GM18498 (cell line): ENCODE measurements around the gene COMMD10.

Source experiments
- ATAC-seq: cut with Tn5 transposase; IDR thresholded peaks from one replicate; pipeline ENCODE4 v1.9.1; 2021; ENCODE audit warnings: mild to moderate bottlenecking, moderate library complexity; ENCODE audit not compliant: unreplicated experiment

COMMD10 gene

DNA sequence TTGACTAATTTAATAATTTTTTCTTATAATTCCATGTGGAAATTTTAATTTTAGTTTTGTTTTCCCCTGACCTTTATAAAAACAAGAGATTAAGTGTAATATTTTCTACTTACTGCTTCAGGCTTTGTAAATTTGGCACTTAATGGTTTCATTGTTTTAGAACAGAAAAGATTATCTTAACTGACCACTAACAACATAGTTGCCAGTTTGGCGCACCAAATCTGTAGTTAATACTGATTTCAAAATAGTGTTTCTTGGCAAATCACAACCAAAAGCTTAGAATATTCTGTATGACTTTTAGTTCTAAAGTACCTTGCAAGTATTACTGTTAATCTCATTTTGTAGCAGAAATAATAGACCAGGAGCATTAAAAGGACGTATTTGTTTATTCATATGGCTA, 124.3 kb downstream of the COMMD10 start:
- ATAC-seq: no peak

DNA sequence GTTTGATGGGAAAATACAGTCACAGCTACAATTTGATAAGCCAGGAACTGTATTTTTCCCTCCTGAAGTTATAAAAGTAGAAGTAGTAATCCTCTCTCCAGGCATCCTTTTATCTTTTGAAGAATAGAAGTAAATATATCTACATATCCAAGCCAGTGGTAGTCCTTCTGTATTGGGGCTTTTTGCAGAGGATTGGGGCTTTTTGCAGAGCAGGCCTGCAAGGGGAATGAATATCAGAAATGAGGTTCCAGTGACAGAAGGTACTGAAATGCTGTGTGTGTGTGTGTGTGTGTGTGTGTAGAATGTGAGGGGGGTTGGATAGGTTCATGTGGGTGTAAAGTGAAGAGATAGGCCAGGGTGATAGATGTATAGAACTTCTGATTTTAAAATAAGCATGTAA, 127.4 kb downstream of the COMMD10 start:
- no peak for ATAC-seq

DNA sequence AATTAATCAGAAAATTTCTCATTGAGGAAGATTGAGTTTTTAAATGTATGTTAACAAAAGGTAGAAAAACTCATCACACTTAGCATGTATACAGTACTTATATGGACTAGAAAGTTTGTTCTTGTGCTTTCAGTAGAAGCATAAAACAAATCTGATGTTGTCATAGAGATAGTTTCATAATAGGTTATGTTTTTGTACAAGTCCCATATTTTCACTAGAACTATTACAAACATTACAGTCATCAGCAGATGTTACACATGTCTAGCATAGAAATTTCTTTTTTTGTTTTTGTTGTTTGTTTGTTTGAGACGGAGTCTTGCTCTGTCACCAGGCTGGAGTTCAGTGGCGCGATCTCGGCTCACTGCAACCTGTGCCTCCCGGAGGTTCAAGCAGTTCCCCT, 131.4 kb downstream of the COMMD10 start:
- ATAC-seq: no peak

DNA sequence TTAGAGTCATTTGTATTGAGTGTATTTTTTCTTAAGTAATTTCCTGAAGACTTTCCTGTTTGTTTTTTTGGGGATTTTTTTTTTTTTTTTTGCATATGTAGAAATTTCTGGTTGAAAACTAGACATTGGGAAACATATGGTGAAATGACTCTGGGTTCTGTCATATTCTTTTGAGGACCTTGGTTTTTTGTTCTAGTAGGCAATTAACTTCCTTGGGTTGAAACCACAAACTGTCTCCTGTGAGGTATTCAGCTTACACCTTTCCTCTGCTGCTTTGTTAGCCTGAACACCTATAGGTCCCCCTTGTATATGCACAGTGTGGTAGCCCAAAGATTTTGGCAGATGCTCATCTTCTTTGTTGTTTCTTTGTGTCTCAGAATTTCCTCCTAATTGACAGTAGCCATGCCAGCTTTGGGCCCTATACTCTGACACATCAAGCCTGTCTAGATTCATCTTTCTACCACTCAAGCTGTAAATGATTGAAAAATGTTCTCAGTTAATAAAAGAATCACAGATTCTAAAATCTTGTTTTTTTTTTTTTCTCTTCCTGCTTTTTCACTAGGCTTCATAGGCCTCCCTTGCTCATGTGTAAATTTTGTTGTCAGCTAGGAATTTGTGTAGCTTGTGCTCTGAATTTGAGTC, 140.6 kb downstream of the COMMD10 start:
- ATAC-seq: no peak

DNA sequence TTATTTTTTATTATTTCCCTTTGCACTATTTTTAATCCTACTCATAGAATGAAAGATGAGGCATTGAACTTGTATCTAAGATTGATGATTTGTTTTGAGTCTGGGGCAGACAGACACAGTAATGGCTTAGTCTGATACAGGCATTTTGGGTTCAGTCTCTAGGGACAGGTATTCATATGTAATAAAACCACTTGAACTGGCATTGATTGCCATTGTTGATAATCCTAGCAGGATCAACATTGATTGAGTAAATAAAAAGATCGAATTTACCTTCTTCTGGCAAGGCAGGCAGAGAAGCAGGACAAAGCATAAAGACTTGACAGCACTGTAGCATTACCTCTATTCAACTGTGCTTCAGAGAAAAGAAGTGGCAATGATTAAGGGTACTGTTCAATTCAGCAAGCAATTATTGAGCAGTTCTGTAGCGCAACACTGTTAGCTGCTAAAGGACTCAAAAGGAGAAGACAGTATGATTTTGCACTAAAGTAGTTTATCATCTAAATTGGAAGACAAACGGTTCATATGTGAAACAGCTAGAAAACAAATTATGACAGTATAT, 144.4 kb downstream of the COMMD10 start:
- no peak for ATAC-seq

DNA sequence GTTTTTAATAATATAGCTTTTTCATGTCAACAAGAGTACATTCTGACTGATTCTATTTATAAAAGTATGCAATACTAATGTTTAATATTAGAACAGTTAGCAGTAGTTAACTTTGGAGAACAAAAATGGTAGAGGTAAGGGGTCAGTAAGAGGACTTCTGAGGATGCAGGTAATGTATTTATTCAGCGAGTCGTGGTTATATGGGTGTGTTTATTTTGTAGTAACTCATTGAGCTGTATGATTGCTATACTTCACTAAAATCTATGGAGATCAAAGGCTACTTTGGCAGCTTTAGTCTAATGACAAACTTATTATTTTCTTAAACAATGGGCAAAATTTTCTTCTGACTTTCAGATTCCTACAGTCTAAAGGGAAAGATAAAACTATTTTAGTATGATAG, 146.5 kb downstream of the COMMD10 start:
- ATAC-seq: no peak

DNA sequence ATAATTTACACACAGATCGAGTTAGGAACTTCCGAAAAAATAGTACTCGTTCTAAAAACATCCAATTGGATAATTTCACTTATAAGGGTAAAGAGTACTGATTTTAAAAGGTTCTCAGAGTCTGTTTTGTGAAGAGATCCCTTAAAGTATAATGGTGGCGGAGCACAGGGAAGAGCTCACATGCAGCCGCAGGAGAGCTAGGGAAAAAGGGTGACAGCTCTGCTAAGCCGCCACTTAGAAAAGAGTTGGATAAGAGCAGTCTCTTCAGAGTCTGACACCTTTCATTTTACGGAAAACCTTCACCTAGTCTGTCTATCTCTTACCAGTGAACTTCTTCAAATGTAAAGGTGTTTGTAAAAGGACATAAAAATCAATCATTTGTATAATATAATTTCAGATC, 149.9 kb downstream of the COMMD10 start:
- no peak for ATAC-seq

DNA sequence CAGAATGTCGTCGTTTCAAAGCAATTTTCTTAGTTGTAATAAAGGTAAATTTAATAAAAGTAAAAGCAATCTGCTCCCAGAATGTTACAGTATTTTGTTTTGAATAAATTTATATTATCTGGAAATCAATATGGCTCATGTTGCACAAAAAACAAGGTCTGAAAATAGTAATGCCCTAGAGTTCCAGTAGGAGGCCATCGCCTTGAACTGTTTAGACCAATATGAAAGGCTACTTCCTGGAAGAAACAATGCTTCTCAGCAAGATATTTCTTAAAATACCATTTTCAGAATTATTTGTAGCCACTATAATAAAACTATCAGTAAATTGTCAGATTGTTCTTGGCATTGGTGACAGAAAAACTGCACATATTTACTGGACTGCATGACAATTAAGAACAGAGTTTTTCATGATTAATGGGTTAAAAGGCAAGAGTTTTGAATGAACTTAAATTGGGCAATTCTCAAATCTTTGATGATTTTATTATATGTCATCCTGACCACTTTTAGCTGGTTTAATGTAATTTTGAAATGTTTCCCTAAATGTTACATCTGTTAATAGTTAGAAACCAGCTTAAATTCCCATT, 153.2 kb downstream of the COMMD10 start:
- no peak for ATAC-seq

DNA sequence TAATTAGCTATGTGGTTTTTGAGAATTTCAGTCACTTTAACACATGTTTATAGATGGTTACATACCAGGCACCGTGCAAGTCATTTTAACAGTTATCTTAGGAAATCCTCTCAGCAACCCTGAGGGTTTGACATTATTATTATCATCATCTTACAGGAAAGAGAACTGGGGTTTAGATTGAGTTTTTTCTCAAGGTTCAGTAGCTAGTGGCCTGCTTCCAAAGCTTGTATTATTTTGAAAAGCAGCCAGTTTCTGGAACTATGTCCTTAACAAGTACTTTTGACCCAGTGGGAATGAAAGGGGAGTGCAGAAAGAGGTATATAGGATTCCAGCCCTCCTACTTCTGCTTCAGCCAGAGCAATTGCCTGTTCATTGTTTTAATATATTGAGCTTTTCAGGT, 157.5 kb downstream of the COMMD10 start:
- no peak for ATAC-seq

DNA sequence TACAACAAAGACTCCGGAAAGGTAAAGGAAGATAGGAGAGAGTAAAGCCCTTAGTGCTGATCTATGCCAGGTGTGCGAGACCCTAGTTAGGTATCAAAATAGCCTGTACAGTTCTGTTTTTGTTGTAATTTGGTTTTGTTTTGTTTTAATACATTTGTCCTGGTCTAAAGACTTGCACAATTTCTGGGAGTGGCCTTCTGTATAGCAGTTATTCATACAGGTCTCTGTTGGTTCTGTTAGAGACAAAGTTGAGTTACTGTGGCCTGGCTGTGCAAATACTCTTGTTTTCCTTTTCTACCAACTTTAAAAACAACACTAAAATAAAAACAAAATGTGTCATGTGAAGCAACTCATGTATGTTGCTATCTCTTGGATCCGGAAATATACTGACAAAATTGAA, 163.6 kb downstream of the COMMD10 start:
- no peak for ATAC-seq

DNA sequence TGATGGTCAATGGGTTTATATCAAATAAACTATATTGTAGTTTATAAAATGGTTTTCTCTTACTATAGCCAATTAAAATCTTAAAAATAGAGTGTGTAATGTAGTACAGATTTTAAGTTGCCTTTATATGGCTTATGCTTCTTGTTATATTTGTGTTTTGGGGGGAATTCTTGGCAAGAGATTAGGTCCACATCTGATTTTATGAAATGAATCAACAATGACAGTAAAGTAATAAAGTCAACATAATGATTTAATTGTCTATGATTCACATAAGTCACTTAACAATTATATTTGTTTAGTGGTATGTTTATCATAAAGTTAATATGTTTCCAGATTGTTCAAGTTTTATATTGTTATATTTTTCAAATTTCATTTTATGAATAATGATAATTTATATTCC, 164.8 kb downstream of the COMMD10 start:
- no peak for ATAC-seq

DNA sequence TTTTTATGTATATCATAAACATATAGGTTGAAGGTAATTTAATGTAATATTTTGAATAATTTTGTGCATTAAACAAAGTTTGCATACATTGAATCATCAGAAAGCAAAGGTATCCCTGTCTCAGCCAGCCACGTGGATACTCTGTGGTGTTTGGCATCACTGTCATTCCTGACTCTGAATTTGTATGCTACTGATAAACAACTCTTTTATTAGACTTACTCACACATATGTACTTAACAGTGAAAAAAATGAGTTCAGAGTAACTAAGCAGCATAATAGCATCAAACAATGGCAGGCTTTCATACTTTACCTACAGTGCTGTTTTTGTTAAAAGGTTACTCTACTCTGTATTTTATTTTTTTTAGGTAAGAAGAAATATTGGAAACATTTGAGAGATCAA, 171.9 kb downstream of the COMMD10 start:
- ATAC-seq: no peak

DNA sequence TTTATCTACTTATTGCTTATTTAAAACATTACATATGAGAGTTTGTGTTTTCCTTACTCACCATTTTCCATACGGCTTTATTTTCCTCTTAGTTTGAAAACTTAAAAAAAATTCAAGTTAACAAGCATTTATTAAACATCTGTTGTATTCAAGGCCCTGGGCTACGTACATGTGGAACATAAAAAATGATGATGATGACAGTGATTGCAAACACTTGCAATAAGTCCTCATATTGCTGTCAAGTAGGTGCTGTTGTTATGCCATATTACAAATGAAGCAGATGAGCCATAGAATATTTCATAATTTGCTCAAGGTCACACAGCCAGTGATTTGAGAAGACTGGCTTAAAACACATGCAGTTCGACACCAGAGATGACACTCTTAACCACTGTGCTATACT, 180.6 kb downstream of the COMMD10 start:
- ATAC-seq: no peak

DNA sequence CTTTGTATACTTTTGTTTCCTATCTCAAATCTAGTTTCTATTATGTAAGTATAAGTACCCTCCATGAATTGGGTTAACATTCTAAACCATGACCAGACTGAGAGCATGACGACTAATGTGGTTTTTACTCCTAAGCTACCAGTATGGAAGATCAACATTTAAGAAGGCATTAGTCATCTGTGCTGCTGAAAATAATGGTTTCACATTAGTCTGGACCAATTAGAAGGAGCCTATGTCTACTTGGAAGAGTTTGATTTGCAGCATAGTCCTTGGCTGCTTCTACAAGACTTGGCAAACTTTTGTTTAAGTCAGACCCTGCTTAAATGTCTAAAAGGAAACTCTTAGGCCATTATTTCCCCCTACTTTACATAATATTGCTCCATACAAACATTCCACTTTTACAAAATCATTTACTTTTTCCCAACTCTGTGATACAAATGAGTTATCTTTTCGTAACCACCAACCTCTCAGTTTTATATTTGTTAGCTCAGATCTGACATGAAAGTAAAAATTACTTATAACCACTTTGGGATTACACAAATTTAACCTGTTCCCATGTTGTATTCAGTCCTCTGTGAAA, 186.7 kb downstream of the COMMD10 start:
- no peak for ATAC-seq

DNA sequence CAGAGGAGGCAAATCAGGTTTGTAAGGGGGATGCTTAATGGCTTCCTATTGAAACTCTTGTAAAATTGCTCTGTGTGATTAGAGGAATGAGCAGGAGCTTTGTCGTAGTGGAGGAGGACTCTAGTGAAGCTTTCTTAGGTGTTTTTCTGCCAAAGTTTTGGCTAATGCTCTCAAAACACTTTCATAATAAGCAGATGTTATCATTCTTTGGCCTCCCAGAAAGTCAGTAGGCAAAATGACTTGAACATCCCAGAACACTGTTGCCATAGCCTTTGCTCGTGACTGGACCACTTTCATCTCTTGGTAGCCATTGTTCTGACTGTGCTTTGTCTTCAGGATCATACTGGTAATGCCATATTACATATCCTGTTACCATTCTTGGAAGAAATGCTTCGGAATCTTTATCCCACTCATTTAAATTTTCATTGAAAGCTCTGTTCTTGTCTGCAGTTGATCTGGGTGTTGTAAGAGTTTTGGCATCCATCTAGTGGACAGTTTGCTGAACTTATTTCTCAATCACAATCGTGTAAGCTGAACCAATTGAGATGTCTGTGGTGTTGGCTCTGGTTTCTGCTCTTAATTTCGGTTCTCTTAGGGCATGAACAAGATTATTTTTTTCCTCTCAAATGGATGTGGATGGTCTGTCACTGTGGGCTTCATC, 187.6 kb downstream of the COMMD10 start:
- peak; percentile 45 for ATAC-seq

DNA sequence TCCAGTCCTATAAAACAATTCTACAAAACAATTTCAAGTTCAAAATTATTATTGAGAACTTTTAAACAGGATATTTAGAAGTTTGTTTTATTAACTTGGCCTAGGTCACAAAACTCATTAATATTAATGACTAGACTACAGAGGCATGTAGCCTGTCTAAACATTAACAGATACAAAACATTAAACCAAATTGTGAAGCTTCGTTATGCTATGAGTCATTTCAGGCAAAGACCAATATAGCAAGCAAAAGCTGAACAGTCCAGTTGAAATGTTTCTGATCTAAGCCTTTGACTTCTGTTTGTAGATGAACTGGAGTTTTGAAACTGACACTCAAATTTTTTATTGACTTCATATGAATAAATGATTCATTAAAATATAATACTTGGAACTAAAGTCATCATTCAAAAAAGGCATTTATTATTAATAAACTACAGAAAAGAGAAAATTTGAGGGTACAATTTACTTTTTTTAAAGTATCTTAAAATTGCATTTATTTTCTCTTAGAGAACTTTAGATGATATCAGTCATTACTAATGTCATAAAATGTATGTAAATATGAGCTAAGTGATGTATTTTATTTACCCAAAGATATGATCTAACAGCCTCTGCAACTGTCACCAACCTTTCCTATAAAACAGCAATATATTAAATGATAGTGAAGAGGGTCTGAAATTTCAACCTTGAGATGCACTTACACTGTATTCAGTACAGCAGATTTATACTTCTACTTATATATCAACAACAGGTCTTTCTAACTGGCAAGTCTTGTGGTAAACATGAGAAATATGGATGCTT, 188.8 kb downstream of the COMMD10 start:
- peak; percentile 96 for ATAC-seq

DNA sequence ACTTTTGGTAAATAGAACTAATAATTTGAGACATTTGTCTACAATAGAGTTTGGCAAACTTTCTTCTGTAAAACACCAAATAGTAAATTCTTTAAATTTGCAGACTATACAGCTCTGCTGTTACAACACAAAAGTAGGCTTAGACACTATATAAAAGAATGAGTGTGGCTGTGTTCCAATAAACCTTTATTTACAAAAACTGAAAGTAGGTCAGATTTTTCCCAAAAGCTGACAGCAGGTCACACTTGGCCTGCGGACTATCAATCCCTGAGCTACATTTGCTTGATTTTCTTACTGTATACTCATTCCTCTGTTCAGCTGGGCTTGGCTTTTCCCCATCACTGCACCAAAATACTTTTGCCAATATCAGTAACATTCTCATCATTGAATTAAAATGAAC, 189.4 kb downstream of the COMMD10 start:
- no peak for ATAC-seq

DNA sequence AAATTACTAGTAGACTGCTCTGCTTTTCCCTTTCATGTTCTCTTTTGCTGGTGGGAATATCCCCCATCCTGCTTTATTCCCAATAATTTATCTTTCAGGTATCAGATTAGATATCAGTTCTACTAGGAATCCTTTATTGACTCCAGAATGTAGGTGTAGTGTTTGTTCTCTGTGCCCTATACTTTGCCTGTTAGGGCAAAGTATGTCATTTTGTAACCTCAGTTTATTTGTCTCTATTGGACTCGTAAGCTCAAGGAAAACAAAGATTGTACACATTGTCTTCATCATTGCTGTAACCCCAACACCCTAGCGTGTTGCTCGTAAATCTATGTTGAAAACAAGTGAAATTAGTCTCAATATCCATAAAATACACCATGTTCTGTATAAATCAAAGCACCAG, 190.5 kb downstream of the COMMD10 start:
- ATAC-seq: no peak

DNA sequence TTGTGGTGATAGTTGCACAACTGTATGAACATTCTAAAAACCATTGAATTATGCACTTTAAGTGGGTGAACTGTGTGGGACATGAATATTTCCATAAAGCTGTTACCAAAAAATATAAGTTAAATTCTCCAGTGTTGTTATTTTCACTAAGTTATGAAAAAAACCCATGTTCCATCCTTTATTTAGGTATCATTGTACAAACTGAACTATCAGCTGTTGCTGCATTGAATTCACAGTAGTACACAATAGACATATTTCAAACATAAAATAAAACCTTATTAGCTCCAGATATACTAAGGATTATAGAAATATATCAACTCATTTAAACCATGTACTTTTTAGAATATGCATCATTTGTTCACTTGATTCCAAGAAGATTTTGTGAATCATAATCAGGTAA, 192.1 kb downstream of the COMMD10 start:
- no peak for ATAC-seq

DNA sequence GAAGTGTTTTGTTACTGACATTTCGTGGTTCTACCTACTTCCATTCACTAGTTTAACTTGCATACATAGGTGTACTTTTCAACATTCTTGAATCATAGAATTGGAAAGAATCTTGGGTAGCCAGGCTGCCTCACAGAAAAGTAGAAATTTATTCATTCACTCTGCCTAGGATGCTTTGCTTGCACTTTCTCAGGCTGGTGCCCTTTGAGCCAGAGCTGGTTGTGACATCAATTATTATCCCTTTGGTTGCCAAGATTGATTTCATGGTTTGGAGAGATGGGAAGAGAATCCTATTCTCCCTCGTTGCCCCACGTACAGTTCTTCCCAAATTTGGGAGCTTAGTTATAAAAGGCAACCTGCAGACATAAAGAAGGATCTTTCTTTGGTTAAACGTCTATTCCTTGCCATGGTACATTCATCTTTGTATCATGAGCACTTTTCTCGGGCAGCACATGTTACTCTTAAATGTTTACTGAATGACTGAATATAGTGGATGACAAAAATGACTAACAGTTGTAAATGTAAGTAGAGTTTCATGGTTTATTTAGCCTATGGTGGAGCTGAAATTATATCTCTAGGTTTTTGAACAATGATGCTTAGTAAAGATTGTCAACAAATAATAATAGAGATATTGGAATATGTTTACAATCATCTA, 195.5 kb downstream of the COMMD10 start:
- ATAC-seq: no peak

DNA sequence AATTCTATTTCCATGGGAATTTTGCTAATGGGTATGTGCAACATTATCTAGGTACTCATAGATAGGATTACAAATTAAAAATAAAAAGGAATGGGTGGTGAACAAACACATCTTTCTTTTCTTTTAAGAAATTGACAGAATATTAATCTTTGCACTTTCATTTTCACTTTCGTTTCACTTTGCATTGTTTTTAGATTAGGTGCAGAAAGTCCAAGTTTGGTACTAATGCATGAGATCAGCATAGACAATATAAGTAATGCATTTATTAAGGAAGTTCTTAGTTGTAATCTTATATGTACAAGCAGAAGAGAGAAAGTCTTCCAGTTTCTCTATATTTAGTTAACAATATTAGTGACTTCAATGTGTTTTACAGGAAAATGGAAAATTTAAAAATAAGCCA, 196.5 kb downstream of the COMMD10 start:
- ATAC-seq: no peak
